Adrenal gland (tissue), 5 donors: Measurements from ENCODE around the gene ENTREP1.
"Not testable (repeated sequence)": the region's sequence is repeated elsewhere in the genome, so short reads cannot be mapped to it uniquely, and the experiment has no call there.

ENCODE experiments used
- CTCF ChIP-seq, 6 experiments: fragments of 450-650 bp in 4 of 6; fragments of 200-600 bp in 2 of 6; sonication (generic) in 1 of 6; IDR thresholded peaks; 1 replicate in 5 of 6; 2 replicates in 1 of 6; pipeline versions ENCODE4 v1.5.1 to v1.8.0; 2016 to 2021; ENCODE audit warnings: antibody characterized with exemption in 6 of 6, mild to moderate bottlenecking in 2 of 6, moderate library complexity in 1 of 6
- POLR2A ChIP-seq, 2 donors: fragments of 450-650 bp; IDR thresholded peaks; one replicate each; pipeline ENCODE4 v1.6.1; 2017; ENCODE audit warnings: antibody characterized with exemption in 2 of 2, mild to moderate bottlenecking in 2 of 2, moderate library complexity in 1 of 2
- donor health status: DM: no; HTN: no; CAD: no.

- TF ChIP-seq CTCF, POLR2A (IDR thresholded peaks at IDR 0.05): not testable (repeated sequence)
Measured at GRCh38 chr9:69409936-69410335, 84.9 kb downstream of the ENTREP1 start.
